PC-3 (cell line): ENCODE results near the gene NAP1L4. TPM values are rescaled to one million over a fixed set of nuclear protein-coding genes. Genes with fewer than 3 reads are reported as not detected.
A peak's percentile ranks its signal among the peaks of the same experiment; 100 is the strongest.

ENCODE experiments used
- ATAC-seq: fragments of 200-7000 bp; cut with Tn5 transposase; 2 replicates; pipeline ENCODE4 v1.9.1; 2020; ENCODE audit warnings: mild to moderate bottlenecking, moderate library complexity
- BruUV-seq: library from RNA; stranded (reverse); fragments of 400-500 nt; replicated peaks from 2 replicates; lab custom pipeline; 2021; lab: Mats Ljungman, UMichigan
- CTCF ChIA-PET: fragments of 300-600 bp; sonication (Branson Sonifier 250); formaldehyde crosslinking; loops from one replicate; lab custom pipeline; 2022; ENCODE audit warnings: antibody characterized with exemption; lab: Charles Lee
- POLR2A ChIA-PET: fragments of 300-600 bp; sonication (Branson Sonifier 250); formaldehyde crosslinking; loops from one replicate; lab custom pipeline; 2022; ENCODE audit warnings: antibody characterized with exemption; ENCODE audit not compliant: unreplicated experiment; lab: Charles Lee
- DNase-seq: peaks from one replicate; pipeline ENCODE4 v3.0.0-alpha.2; 2015
- H2AFZ ChIP-seq: fragments of 300-600 bp; sonication (generic); 2 replicates; pipeline ENCODE4 v1.6.0; 2016; ENCODE audit warnings: antibody characterized with exemption, low read length
- H3F3A ChIP-seq: fragments of 300-600 bp; sonication (generic); one replicate; pipeline ENCODE4 v1.6.0; 2017; ENCODE audit warnings: antibody characterized with exemption, low read length, control low read depth, mild to moderate bottlenecking; ENCODE audit not compliant: unreplicated experiment
- H3K27ac ChIP-seq: fragments of 300-600 bp; sonication (generic); 2 replicates; pipeline ENCODE4 v1.5.1; 2016; ENCODE audit warnings: mild to moderate bottlenecking, low read length
- H3K27me3 ChIP-seq: fragments of 300-600 bp; sonication (generic); 2 replicates; pipeline ENCODE4 v1.6.1; 2016; ENCODE audit warnings: low read length, mixed read lengths
- H3K36me3 ChIP-seq: fragments of 300-600 bp; sonication (generic); 2 replicates; pipeline ENCODE4 v1.6.1; 2016; ENCODE audit warnings: low read depth, mixed run types, low read length, mixed read lengths
- H3K4me1 ChIP-seq: fragments of 300-600 bp; sonication (generic); 2 replicates; pipeline ENCODE4 v1.5.1; 2016; ENCODE audit warnings: low read length; ENCODE audit not compliant: insufficient read depth
- H3K4me2 ChIP-seq: fragments of 300-600 bp; sonication (generic); 2 replicates; pipeline ENCODE4 v1.6.0; 2016; ENCODE audit warnings: low read length
- H3K4me3 ChIP-seq: fragments of 300-600 bp; sonication (generic); 2 replicates; pipeline ENCODE4 v1.5.1; 2016; ENCODE audit warnings: mild to moderate bottlenecking, low read length, mixed read lengths
- H3K79me2 ChIP-seq: fragments of 300-600 bp; sonication (generic); 2 replicates; pipeline ENCODE4 v1.6.1; 2017; ENCODE audit warnings: low read length, mixed read lengths
- H3K9ac ChIP-seq: fragments of 300-600 bp; sonication (generic); 2 replicates; pipeline ENCODE4 v1.6.0; 2016; ENCODE audit warnings: mild to moderate bottlenecking, low read length
- H3K9me2 ChIP-seq: fragments of 300-600 bp; sonication (generic); replicated peaks from 2 replicates; pipeline ENCODE4 v1.6.1; 2016; ENCODE audit warnings: mixed run types, low read length, mixed read lengths
- H3K9me3 ChIP-seq: fragments of 300-600 bp; sonication (generic); 2 replicates; pipeline ENCODE4 v1.6.1; 2016; ENCODE audit warnings: low read length, mixed read lengths
- H4K20me1 ChIP-seq: fragments of 300-600 bp; sonication (generic); 2 replicates; pipeline ENCODE4 v1.6.1; 2016; ENCODE audit warnings: low read length, mixed read lengths
- CTCF ChIP-seq: fragments of 300-600 bp; sonication (generic); conservative IDR thresholded peaks from 2 replicates; pipeline ENCODE4 v1.5.1; 2017; ENCODE audit warnings: antibody characterized with exemption, low read depth, mild to moderate bottlenecking, low read length
- EZH2 ChIP-seq: fragments of 300-600 bp; sonication (generic); IDR thresholded peaks from one replicate; pipeline ENCODE4 v1.6.1; 2017; ENCODE audit warnings: antibody characterized with exemption, mild to moderate bottlenecking, low read length; ENCODE audit not compliant: unreplicated experiment
- EZH2phosphoT487 ChIP-seq: fragments of 300-600 bp; sonication (generic); IDR thresholded peaks from 2 replicates; pipeline ENCODE4 v1.6.1; 2018; ENCODE audit warnings: mild to moderate bottlenecking, antibody characterized with exemption, low read length, borderline replicate concordance
- intact Hi-C: fragments of 100-400 bp; cut with micrococcal nuclease; formaldehyde crosslinking; loops from 2 replicates; pipeline ENCODE4 v1.9.0; 2023
- total RNA-seq: library from RNA; depleted of rRNA; stranded (reverse); fragments of >200 nt; gene quantifications from 2 replicates; pipeline ENCODE4 v1.2.3, GENCODE V29; 2014

NAP1L4 gene
- total RNA-seq, 1 experiment from 2014 or later = 115 TPM

- POLR2A ChIA-PET = interaction anchor here (0.6 to 1.5 kb wide), 5 partner anchors 37 to 170 kb away, joined by 3 to 8 read pairs (median 3); partner anchors contain the start of gene NAP1L4
- H2AFZ ChIP-seq = peak overlapping the region; percentile 58; the same call in 1 of the 2 replicates
- H3K79me2 ChIP-seq = peaks cover 42% of the 10 kb centered on the region
- peaks cover 25% of the 10 kb centered on the region for H4K20me1 ChIP-seq
- no peaks in the 10 kb centered on the region for H3K9me2 ChIP-seq
- CTCF ChIA-PET = interaction anchor here (0.6 to 2.0 kb wide), 3 partner anchors 27 to 470 kb away, joined by 3 to 21 read pairs (median 3); no protein-coding TSS in a partner anchor
- peaks cover 12% of the 10 kb centered on the region; the same call in 1 of the 2 replicates for H3K36me3 ChIP-seq
- H3K27me3 ChIP-seq = no peaks in the 10 kb centered on the region
- no peaks in the 10 kb centered on the region for H3F3A ChIP-seq
- H3K9ac ChIP-seq = peak overlapping the region; percentile 98
- ATAC-seq (peak; percentile 31), DNase-seq (peak; percentile 81)
- peak overlapping the region; percentile 78 for H3K4me3 ChIP-seq
- H3K4me2 ChIP-seq = peak overlapping the region; percentile 99
- H3K4me1 ChIP-seq = peaks cover 52% of the 10 kb centered on the region
- BruUV-seq = no TSS peak
- no peaks in the 10 kb centered on the region for H3K9me3 ChIP-seq
- no peak for TF ChIP-seq EZH2phosphoT487
- no peak for TF ChIP-seq CTCF
- intact Hi-C loops = loop anchor here (2.0 kb wide), 1 partner anchor 17 kb away; no protein-coding TSS in a partner anchor
- H3K27ac ChIP-seq = peak overlapping the region; percentile 99
Measured at GRCh38 chr11:2929531-2929949, 62.6 kb downstream of the NAP1L4 start.

- H3K4me3 ChIP-seq = peak within 1 kb of the TSS; percentile 78
- ATAC-seq (peak; percentile 5), DNase-seq (peak; percentile 65)
- ChIA-PET POLR2A (interaction anchor here (0.6 to 1.5 kb wide), 5 partner anchors 36 to 170 kb away, joined by 3 to 8 read pairs (median 3); partner anchors contain the start of gene NAP1L4), CTCF (interaction anchor here (2.0 kb wide), 1 partner anchor 38 kb away, joined by 21 read pairs; no protein-coding TSS in a partner anchor)
- H3K79me2 ChIP-seq = peaks cover 42% of the 10 kb centered on the region
- TSS peak; percentile 75 for BruUV-seq
- no peaks in the 10 kb centered on the region for H3F3A ChIP-seq
- peak within 1 kb of the TSS; percentile 99 for H3K4me2 ChIP-seq
- peaks cover 25% of the 10 kb centered on the region for H4K20me1 ChIP-seq
- intact Hi-C loops = loop anchor here (2.0 kb wide), 1 partner anchor 16 kb away; no protein-coding TSS in a partner anchor
- H3K27me3 ChIP-seq = no peaks in the 10 kb centered on the region
- H3K4me1 ChIP-seq = peaks cover 54% of the 10 kb centered on the region
- peak within 1 kb of the TSS; percentile 58; the same call in 1 of the 2 replicates for H2AFZ ChIP-seq
- peak within 1 kb of the TSS; percentile 99 for H3K27ac ChIP-seq
- H3K9me3 ChIP-seq = no peaks in the 10 kb centered on the region
- H3K9ac ChIP-seq = peak within 1 kb of the TSS; percentile 98
- H3K36me3 ChIP-seq = peaks cover 12% of the 10 kb centered on the region; the same call in 1 of the 2 replicates
- no peak for TF ChIP-seq CTCF
- no peak for TF ChIP-seq EZH2
- no peak for TF ChIP-seq EZH2phosphoT487
- no peaks in the 10 kb centered on the region for H3K9me2 ChIP-seq
Measured at GRCh38 chr11:2928605-2929530, 63.3 kb downstream of the NAP1L4 start, which contains the start of gene PHLDA2. TSS of gene PHLDA2 (minus strand) at chr11:2929420. CDS start at chr11:2929364, 56 bp downstream.
